ENCODE measurements around the gene TEX13D.
"Not testable (repeated sequence)": the region's sequence is repeated elsewhere in the genome, so short reads cannot be mapped to it uniquely, and the experiment has no call there.

Gene TEX13D

GRCh38 chrX:124328765-124329164, 3.7 kb upstream of the TEX13D start:
- TF ChIP-seq POLR2AphosphoS5 (IDR thresholded peaks at IDR 0.05; ENCODE audit: low read depth) = no peak
- TF ChIP-seq CTCF (IDR thresholded peaks at IDR 0.05; ENCODE audit: insufficient read depth, low read length) = no peak
- TF ChIP-seq SPI1 (IDR thresholded peaks at IDR 0.05; ENCODE audit: borderline replicate concordance, low read depth) = no peak
- TF ChIP-seq REST (IDR thresholded peaks at IDR 0.05; ENCODE audit: insufficient replicate concordance, low read depth) = no peak
- TF ChIP-seq GABPA (IDR thresholded peaks at IDR 0.05; ENCODE audit: low read depth) = no peak
- no peaks in the 10 kb centered on the region for H3K27me3 ChIP-seq (ENCODE audit: insufficient read depth, poor library complexity, severe bottlenecking)
- no peak overlapping the region for H3K27ac ChIP-seq (replicated peaks)
- no peak for DNase-seq (ENCODE audit: low read depth in 1 of 2, low spot score in 1 of 2)
- H3K4me3 ChIP-seq (replicated peaks; ENCODE audit: insufficient read depth, low read length) = no peak overlapping the region

GRCh38 chrX:124333862-124334261, 1.4 kb downstream of the TEX13D start:
- Histone ChIP-seq H3K4me3 (replicated peaks; ENCODE audit: insufficient read depth, low read length) (no peak overlapping the region), H3K27me3 (ENCODE audit: insufficient read depth, poor library complexity, severe bottlenecking) (no peaks in the 10 kb centered on the region), H3K27ac (replicated peaks) (no peak overlapping the region)
- DNase-seq (ENCODE audit: low read depth in 1 of 2, low spot score in 1 of 2) = no peak
- TF ChIP-seq GABPA (IDR thresholded peaks at IDR 0.05; ENCODE audit: low read depth) (no peak), SPI1 (IDR thresholded peaks at IDR 0.05; ENCODE audit: borderline replicate concordance, low read depth) (no peak), REST (IDR thresholded peaks at IDR 0.05; ENCODE audit: insufficient replicate concordance, low read depth) (no peak)

- not testable (repeated sequence) for H3K4me3 ChIP-seq (replicated peaks; ENCODE audit: insufficient read depth, low read length); H3K27ac ChIP-seq (replicated peaks); H3K27me3 ChIP-seq (ENCODE audit: insufficient read depth, poor library complexity, severe bottlenecking); DNase-seq (ENCODE audit: low read depth in 1 of 2, low spot score in 1 of 2)
Observed at GRCh38 chrX:124334555-124334954, 2.1 kb downstream of the TEX13D start.

- TF ChIP-seq GABPA (IDR thresholded peaks at IDR 0.05; ENCODE audit: low read depth) (no peak), SPI1 (IDR thresholded peaks at IDR 0.05; ENCODE audit: borderline replicate concordance, low read depth) (peak; percentile 59; the same call in 1 of the 2 replicates)
- H3K27me3 ChIP-seq (ENCODE audit: insufficient read depth, poor library complexity, severe bottlenecking) = no peaks in the 10 kb centered on the region
- DNase-seq (ENCODE audit: low read depth in 1 of 2, low spot score in 1 of 2) = no peak
Observed at GRCh38 chrX:124335598-124335997, 3.1 kb downstream of the TEX13D start.

GRCh38 chrX:124337916-124338315, 5.5 kb downstream of the TEX13D start:
- DNase-seq (ENCODE audit: low read depth in 1 of 2, low spot score in 1 of 2) = no peak
- Histone ChIP-seq H3K27ac (replicated peaks) (no peak overlapping the region), H3K4me3 (replicated peaks; ENCODE audit: insufficient read depth, low read length) (no peak overlapping the region), H3K27me3 (ENCODE audit: insufficient read depth, poor library complexity, severe bottlenecking) (no peaks in the 10 kb centered on the region)
- TF ChIP-seq SPI1 (IDR thresholded peaks at IDR 0.05; ENCODE audit: borderline replicate concordance, low read depth) (no peak), REST (IDR thresholded peaks at IDR 0.05; ENCODE audit: insufficient replicate concordance, low read depth) (no peak), GABPA (IDR thresholded peaks at IDR 0.05; ENCODE audit: low read depth) (no peak), POLR2AphosphoS5 (IDR thresholded peaks at IDR 0.05; ENCODE audit: low read depth) (no peak), CTCF (IDR thresholded peaks at IDR 0.05; ENCODE audit: insufficient read depth, low read length) (no peak)

More at GRCh38 chrX:124335598-124335997, 3.1 kb downstream of the TEX13D start:
- Histone ChIP-seq H3K4me3 (replicated peaks; ENCODE audit: insufficient read depth, low read length) (no peak overlapping the region), H3K27ac (replicated peaks) (no peak overlapping the region)
